NCI-H187 (cell line): ENCODE data around the gene NOP9.
"Not testable (repeated sequence)": the region's sequence is repeated elsewhere in the genome, so short reads cannot be mapped to it uniquely, and the experiment has no call there.

Experiments used
- DNase-seq, 2 experiments: peaks; one replicate each; lab custom pipeline; 2025; lab: John Stamatoyannopoulos, UW

Gene NOP9

GRCh38 chr14:24353559-24354481, 54.2 kb downstream of the NOP9 start:
- DNase-seq = no peak

GRCh38 chr14:24354482-24354825, 54.8 kb downstream of the NOP9 start:
- not testable (repeated sequence) for DNase-seq

GRCh38 chr14:24355009-24355408, 55.4 kb downstream of the NOP9 start:
- no peak for DNase-seq

- no peak for DNase-seq
These were observed 56.6 kb downstream of the NOP9 start for GRCh38 chr14:24356208-24356607.
